ENCODE data around the gene ASXL1.

ASXL1 gene

GRCh38 chr20:32411955-32412706 is 54.0 kb downstream of the ASXL1 start:
- DNase-seq, result no peak

DNA sequence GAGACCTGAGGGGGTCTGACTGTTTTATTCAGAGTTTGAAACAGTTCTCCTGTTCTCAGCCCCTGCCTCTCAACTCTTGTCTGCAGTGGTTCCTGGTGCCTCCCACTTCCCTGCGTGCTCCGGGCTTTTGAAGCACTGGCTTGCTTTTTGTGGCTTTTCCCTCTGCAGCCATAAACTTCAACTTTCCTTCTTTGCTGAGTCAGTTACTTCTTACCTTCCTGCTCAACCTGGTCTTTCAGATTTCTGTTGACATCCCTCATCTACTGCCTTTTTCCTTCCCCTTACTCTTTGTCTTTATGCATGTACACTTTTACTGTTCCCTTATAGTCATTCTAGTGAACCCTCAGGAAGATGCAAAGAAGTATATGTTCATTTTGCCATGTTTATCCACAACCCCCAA is 57.4 kb downstream of the ASXL1 start:
- no peak for DNase-seq

GRCh38 chr20:32416206-32416605 is 58.1 kb downstream of the ASXL1 start:
- DNase-seq, result no peak

- no peak for DNase-seq
Observed at GRCh38 chr20:32418376-32418775, 60.2 kb downstream of the ASXL1 start.

DNA sequence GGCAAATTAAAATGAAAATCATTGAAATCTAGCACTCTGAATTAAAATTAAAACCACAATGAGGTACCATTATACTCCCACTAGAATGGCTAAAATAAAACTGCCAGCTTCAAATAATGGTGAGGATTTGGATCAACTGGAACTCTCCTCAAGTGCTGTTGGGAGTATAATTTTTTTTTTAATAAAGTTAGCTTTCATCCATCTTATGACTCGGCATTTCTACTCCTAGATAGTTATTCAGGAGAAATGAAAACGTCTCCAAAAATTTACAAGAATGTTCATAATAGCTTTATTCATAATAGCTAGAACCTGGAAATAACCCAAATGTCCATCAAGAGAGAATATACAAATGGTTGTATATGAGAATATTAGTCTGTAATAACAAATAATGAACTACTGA is 63.2 kb downstream of the ASXL1 start:
- no peak for DNase-seq

GRCh38 chr20:32427996-32428395 is 69.9 kb downstream of the ASXL1 start:
- DNase-seq, result no peak

- no peak for DNase-seq
Observed at GRCh38 chr20:32429343-32429742, 71.2 kb downstream of the ASXL1 start.

DNA sequence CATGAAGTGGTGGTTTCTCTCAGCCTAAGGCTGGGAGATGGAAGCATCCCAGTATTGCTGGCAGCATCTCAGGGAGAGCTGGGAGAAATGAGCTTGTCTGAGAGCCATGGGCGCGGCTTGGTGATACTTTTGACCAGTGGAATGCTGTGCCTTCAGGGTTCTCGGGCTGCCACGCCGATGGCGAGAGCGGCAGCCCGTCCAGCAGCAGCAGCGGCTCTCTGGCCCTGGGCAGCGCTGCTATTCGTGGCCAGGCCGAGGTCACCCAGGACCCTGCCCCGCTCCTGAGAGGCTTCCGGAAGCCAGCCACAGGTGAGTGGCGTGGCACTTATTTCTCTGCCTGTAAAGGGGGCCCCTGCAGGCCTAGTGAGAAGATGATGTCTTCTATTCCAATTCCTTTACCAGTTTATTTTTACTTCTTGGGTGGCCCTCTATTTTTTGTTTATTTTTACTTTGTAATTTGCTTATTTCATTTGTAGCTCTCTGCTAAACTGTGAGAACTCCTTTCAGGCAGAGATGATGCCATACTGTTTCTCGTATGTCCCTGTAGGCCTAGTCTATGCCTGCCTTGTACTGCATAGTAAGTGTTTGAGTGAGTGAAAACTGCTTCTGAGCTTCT is 71.7 kb downstream of the ASXL1 start:
- DNase-seq, result no peak

DNA sequence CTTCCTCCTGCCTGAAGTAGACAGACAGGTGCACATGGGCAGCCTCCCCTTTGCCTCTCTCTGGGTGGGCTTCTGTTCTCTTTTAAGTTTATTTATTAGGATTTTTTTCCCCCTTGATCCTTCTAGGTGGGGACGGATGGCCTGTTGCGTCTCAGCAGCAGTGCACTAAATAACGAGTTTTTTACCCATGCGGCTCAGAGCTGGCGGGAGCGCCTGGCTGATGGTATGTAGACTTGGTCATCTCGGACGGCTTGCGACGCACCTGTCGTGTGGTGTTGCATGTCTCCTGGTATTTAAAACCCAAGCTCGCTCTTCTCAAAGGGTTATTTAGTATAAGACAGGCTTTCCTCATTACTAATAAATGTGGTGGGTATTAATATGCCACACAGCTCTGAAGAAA is 73.3 kb downstream of the ASXL1 start:
- no peak for DNase-seq

DNA sequence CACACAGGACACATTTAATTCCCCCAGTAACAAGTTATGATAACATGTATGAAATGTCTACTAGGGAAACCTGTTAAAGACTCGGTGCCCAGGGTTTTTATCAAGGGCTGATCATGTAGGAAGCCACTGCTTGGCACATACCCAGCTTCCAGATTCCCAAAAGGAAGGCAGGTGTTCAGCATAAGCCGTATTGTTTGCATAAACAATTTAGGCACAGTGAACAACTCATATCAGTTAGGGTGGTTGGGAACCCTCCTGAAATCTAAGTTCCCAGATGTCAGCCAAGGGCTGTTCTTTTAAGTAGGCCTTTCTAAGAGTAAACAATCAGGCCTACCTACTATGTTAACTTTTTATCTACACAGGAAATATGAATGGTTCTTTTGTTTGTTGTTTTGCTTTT is 74.1 kb downstream of the ASXL1 start:
- DNase-seq, result no peak

DNA sequence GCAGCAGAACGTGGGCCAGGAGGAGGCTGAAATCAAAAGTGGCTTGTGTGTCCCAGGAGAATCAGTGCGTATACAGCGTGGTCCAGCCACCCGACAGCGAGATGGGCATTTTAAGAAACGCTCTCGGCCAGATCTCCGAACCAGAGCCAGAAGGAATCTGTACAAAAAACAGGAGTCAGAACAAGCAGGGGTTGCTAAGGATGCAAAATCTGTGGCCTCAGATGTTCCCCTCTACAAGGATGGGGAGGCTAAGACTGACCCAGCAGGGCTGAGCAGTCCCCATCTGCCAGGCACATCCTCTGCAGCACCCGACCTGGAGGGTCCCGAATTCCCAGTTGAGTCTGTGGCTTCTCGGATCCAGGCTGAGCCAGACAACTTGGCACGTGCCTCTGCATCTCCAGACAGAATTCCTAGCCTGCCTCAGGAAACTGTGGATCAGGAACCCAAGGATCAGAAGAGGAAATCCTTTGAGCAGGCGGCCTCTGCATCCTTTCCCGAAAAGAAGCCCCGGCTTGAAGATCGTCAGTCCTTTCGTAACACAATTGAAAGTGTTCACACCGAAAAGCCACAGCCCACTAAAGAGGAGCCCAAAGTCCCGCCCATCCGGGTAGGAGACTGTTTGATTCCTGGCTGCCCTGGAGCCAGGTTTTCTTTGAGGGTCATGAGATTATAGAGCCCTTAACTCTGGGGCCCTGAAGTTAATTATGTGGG is 75.3 kb downstream of the ASXL1 start:
- DNase-seq, result no peak

DNA sequence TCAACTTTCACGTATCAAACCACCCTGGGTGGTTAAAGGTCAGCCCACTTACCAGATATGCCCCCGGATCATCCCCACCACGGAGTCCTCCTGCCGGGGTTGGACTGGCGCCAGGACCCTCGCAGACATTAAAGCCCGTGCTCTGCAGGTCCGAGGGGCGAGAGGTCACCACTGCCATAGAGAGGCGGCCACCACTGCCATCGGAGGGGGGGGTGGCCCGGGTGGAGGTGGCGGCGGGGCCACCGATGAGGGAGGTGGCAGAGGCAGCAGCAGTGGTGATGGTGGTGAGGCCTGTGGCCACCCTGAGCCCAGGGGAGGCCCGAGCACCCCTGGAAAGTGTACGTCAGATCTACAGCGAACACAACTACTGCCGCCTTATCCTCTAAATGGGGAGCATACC is 76.3 kb downstream of the ASXL1 start:
- no peak for DNase-seq

DNA sequence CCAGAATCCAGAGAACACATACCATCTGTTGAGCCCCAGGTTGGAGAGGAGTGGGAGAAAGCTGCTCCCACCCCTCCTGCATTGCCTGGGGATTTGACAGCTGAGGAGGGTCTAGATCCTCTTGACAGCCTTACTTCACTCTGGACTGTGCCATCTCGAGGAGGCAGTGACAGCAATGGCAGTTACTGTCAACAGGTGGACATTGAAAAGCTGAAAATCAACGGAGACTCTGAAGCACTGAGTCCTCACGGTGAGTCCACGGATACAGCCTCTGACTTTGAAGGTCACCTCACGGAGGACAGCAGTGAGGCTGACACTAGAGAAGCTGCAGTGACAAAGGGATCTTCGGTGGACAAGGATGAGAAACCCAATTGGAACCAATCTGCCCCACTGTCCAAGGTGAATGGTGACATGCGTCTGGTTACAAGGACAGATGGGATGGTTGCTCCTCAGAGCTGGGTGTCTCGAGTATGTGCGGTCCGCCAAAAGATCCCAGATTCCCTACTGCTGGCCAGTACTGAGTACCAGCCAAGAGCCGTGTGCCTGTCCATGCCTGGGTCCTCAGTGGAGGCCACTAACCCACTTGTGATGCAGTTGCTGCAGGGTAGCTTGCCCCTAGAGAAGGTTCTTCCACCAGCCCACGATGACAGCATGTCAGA is 77.4 kb downstream of the ASXL1 start:
- no peak for DNase-seq

GRCh38 chr20:32436142-32436861 is 78.2 kb downstream of the ASXL1 start:
- DNase-seq, result no peak

- DNase-seq, result no peak
Observed at GRCh38 chr20:32436968-32437367, 78.8 kb downstream of the ASXL1 start.

DNA sequence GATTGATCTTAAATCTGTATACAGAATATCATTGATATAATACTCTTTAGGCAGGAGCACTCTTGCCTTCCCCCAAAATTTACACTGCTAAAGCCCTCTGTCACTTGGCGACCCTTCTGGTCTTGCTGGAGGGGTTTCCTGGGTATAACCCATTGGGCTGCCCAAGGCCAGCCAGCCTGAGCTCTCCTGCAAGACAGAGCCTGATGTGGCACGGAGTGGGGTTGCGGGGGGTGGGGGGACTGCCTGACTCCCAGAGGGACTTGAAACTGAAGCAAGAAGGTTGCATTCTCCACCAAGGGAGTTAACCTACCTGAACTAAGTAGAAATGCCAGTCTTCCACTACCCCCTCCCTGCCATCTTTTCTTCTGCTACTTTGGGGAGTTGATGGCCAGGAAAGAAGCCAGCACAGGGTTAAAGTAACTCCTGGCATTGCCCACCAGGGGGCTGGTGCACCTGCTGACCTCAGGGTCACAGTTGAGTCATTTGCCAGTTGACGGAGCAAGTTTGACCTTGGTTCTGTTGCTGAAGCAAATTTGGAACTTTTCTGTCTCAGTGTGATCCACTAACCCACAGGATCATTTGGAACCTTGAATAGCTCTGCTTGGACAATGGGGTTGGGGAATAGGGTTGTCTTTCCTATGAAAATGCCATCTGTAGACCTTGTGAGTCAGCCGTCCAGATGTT is 79.4 kb downstream of the ASXL1 start:
- no peak for DNase-seq

DNA sequence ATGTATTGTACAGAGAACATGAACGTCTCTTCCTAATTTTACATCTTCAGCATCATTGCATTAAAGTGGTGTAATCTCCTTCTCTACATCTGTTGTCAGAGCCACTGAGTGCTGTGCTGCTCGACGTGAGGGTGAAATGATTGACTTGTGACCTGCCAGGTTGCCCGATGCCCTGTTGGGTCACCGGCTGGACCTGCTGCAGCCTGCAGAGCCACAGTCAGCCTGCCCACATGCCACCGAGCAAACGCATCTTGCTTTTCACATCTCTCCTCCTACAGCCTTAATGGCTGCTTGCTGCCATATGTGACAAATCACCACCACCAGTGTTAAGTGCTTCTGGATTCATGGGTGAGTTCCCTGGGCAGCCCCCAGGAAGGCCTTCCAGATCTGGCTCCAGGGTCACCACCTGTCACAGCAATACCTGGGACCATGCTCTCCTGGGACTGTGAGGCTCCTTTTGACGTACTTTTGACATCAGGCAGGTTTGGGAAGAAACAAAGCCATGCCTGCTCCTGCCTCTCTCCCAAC is 80.3 kb downstream of the ASXL1 start:
- DNase-seq, result no peak

- no peak for DNase-seq
Observed at GRCh38 chr20:32439132-32439829, 81.2 kb downstream of the ASXL1 start.

DNA sequence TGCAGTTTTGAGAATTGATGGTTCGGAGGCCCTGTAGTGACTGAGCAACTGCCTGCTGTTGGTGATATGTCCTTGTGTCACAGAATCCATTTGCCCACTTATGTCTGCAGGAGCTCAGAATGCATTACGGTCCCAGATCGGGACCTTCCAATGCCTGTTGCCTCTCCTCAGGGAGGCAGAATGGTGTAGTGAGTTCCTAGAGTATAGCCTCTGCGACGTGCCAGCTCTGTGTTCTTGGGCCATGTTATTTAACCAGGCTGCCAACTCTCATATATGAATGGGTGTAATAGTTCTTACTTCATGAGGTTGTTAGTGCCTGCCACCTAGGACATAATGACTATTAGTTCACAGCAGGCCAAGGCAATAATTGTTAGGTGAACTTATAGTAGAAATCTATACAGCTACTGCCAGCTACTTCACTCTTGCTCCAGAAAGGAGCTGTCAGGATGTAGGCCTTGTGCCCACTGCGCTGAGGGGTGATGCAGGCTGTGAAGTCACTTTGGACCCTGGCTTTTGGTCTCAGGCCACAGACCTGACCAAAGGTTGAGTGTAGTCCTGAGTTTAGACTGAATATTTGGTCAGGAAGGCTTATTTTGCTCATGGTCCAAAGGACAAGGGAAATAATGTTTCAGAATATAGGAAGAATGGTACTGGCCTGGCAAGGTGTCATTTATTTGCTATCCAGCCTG is 82.1 kb downstream of the ASXL1 start:
- DNase-seq, result no peak

DNA sequence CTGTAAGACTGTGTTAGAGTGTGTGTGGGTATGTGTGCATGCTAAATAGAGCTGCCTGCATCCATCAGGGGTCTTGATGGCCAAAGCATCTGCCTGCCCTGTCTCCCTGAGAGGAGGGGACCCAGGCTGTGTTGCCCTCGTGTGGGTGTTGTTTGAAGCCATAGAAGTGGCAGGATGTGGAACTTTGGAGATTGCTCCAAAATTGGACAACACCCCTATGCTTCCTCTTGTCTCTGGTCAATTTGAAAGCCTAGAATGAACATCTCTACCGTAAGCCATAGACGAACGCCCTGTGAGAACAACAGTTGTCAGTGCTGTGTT is 82.6 kb downstream of the ASXL1 start:
- no peak for DNase-seq

DNA sequence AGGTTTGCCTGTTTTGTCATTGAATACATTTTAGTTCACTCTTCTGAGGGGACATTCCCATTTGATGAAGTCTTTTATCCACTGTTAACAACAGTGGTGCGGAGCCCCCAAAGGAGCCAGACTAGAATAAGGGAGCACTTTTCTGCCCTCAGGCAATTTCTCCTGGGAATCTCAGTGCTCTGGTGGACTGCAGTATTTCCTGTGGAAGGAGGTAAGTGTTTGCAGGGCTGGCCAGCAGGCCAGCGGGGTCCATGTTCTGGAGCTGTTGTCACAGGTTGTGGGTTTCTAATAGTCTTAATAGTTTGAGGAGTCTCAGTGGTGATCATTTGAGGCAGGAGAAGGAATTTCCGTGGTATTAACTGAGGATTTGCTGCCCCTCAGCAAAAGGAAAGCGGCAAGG is 83.5 kb downstream of the ASXL1 start:
- DNase-seq, result no peak

All from right hindlimb (tissue), 1 donor.